Islet of Langerhans (tissue), 1 donor: ENCODE measurements around the gene RNF144A.

Experiments
- FAIRE-seq: peaks from one replicate; lab custom pipeline; 2011; peaks lifted over from hg19 to GRCh38; lab: Jason Lieb, UNC

RNF144A gene

DNA sequence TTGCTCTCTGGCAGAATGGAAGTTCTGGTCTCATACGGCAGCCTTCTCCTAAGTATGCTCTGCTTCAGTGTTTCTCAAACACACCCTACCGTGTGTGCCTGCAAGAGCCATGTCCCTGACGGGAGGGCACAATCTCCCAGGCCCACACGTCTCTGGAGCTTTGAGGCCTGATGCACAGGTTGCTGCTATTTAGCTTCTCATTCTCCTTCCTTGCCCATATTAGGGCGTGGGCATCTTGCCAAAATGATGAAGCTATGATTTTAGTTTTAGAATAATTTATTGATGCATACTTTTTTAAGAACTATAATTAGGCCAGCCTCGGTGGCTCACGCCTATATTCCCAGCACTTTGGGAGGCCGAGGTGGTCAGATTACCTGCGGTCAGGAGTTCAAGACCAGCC lies 107.9 kb downstream of the RNF144A start:
- no peak for FAIRE-seq

DNA sequence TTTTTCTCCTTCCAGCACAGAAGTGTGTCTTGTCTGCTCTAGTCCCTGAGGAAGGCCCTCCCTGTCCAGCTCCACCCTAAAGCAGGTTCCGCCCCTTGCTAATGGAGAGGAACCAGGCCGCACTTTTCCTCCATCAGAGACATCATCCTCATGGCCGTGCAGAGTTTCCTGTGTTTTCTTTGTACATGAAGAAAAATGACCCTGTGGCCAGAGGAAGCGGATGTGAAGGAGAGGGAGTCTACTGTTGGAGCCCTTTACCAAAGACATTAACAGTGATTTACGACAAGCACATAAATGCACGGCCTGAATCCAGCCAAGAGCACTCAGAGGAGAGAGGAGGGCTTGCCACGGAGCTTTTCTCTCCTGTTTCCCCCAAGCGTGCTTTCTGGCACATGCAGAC lies 109.5 kb downstream of the RNF144A start:
- FAIRE-seq, result no peak

DNA sequence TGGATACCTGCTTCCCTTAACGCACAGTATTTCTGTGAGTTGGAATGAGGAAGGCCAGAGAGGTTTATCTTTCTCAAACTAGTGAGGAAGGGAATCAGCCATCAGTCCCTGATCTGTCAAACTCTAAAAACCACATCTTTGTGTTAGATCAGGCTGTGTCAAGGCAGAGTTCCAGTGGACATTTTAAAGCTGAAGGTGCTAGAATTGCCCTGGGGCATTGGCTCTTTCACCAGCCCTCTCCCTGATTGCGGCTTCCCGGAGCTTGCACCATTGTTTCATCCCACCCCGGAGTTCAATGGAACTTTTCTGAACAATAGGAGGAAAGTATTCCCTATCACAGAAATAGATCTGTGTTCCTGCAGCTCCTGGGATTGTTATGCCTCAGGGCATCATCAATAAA lies 110.2 kb downstream of the RNF144A start:
- FAIRE-seq, result no peak

DNA sequence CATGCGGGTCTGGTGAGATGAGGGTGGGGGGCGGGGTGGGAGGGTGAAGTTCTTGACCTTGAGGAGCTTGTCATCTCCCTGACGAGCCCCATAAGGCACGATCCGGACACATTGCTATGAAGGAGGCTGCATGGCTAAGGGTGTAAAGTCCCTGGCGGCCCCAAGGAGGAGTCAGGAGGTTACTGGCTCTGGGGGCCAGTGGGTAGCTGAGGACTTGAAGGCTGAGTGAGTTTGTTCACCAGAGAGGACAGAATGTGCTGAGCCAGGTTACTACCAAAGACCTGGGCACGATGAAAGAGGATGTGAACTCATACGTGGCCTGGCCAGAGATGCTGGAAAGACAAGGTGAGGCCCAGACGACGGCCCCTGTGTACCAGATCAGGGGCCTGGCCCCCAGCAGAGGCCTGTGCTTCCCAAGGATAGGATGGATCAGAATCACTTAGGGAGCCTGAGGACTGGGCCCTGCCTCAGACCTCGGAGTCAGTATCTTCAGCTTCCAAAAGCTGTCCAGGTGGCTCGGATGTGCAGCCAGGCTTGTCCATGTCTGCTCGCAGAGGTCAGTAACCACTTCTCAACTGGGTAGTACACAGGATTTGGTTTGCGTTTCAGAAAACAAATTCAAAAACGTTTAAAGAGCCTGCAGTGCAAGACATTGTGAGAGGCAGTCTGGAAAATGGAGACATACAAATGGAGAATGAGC lies 110.9 kb downstream of the RNF144A start:
- no peak for FAIRE-seq

DNA sequence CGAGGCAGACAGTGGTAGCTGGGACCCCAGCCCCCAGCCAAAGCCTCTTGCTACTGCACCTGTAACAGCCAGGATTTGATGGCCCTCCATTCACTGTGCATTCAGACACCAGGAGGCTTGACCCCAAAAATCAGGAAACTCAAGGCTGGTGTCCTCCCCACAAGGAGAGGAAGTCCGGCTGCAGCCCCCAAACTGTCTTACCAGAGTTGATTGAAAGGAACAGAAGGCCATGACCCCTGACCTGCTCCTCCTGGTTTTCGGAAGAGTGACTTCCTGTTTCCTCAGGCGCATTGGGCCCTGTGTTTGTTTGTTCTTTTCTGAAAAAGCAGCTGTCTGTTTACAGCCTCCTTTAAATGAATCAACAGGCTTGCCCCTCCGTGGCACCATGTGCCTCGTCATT lies 111.6 kb downstream of the RNF144A start:
- no peak for FAIRE-seq

DNA sequence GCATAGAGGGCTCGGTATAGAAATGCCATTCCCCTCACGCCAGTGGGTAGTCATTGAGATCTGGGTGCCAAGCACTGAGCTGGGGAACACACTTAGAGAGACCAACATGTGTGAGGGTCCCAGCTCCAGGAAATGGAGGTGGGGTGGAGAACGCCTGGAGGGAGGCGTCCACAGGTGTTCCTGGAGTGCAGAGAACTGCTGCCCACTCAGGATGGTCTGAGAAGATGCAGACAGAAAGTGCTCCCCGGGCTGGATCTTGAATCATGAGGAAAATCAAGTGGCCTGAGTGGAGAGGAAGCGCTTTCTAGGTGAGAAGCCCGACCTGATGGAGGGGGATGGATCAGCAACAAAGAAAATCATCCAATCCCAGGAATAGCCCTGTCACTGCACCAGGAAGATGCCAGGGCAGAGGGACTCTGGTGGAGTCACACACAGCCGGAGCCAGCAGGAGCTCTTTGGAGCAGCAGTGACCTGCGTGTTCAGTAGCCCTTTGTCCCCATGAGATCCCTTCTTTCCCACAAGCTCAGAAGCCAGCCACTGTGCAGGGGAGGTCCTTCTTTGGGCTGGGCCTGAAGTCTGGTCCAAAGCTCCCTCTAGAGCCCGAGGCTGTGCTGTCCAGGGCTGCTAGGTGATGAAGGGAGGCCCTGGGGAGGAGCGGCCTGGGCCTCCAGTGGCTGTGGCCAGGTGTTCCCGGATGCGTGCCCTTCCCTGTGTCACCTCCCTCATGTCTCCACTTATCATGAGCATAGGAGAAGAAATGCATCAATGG lies 112.3 kb downstream of the RNF144A start:
- no peak for FAIRE-seq

DNA sequence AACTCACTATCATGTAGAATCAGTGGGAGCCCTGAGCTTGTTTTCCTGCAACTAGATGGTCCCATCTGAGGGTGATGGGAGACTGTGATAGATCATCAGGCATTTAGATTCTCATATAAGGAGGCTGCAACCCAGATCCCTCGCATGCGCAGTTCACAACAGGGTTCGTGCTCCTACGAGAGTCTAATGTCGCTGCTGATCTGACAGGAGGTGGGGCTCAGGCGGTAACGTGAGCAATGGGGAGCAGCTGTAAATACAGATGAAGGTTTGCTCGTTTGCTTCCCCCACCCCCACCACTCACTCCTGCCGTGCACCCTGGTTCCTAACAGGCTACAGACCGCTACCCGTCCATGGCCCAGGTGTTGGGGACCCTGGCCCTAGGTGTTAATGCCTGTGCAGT lies 113.6 kb downstream of the RNF144A start:
- FAIRE-seq, result no peak

DNA sequence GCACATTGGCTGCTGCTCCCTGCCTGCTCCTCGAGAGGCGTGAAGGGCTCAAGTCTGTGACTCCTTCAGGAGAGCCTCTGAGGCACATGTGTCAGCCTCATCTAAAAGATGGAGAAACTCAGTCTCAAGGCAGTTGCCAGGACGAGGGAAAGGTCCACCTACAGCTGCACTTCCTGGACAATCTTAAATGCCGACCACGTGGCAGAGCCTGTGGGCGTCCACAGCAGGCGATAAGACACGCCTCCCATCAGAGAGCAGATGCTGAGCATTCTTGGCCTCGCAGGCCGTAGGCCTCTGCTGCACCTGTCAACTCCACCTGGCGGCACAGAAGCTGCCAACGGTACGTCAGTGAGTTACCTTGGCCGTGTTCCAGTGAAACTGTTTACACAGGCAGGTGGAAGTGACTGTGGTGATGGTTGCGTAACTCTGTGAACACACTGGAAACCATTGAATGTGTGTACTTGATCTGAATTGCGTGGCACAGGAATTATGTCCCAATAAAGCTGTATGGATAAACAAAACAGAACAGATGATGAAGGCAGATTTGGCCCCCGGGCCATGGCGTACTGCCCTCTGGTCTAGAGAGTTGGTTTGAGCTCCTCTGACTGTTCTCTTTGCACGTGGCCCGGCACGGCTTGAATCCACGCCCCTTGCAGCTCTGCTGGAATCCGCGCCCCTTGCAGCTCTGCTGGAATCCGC lies 114.5 kb downstream of the RNF144A start:
- peak; percentile 99 for FAIRE-seq

DNA sequence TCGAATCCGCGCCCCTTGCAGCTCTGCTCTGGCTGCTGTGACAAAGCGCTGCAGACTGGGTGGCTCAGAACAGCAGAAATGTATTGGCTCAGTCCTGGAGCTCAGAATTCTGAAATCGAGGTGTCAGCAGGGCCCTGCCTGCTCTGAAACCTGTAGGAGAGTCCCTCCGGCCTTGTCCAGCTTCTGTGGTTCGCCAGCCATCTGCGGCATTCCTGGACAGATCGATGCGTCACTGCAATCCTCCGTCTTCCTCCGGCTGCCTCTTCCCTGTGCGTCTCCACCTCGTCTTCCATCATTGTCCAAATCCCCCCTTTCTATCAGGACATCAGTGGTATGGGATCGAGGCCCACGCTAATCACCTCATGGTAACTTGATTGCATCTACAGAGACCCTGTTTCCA lies 115.2 kb downstream of the RNF144A start:
- no peak for FAIRE-seq

DNA sequence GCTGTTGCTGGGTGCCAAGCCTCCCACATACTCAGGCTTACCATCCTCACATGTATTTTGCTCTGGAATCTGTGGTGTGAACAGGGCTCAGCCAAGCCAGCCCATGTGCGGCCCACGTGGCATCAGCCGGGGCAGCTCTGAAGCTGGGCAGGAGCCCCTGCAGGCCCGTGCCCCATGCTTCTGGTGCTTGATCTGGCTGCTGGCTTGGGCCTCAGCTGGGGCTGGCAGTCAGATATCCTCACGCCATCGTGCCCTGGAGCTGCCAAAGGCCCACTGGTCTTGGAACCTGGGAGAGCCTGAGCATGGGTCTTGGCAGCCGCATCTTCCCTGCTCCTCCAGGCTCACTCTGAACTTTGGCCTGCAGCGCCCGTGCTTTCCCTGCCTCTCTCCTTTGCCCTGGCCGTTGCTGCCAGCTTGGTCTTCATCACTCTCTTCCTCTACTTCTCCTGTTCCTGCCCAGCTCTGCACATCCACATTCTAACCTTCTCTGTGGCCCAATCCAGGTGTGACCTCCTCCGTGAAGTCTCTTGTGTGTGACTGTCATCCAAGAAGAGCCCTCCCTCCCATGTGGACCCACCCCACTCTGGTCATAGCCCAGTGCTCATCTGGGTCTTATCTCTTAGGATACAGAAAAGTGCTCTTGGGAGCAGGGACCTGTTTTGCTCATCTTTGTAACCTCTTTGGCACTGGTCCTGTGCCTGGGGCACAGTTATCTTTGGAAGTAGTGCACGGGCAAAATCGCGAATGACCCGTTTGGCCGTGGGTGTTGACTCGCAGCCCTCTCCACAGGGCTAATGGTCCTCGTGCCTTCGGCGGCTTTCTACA lies 116.1 kb downstream of the RNF144A start:
- no peak for FAIRE-seq

DNA sequence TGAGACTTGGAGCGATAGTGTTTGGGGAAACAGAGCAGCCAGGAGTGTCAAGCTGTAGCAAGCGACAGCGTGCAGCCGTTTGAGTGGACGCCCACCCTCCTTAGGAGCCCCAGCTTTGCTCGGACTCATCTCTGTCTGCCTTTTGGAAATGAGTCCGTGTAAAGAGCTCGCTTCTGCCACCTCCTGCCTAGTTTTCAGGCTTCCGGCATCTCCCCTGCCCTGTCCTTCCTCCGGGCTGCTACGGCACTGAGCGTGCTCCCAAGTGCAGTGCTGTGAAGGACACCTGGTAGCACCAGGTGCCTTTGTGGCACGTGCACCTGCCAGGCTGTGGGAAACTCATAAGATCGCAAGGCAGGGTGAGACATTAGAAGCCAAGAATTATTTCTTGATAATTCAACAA lies 117.1 kb downstream of the RNF144A start:
- no peak for FAIRE-seq

DNA sequence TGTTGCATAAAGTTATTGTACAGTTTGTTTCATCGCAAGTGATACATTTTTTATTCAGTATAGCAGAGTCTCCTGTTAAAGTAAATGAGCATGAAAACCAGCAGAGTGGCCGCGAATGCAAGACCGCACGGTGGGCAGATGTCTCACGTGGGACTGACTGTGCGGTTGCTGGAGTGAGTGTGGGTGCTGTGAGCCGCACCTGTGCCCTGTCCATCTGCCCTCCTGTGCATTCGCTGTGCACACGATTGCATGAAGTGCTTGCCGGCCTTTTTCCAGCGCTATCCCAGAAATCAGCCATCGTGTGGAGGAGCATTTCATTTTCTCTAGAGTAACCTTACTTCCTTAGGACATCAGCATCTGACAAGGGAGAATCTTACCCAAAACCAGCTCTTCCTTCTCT lies 118.7 kb downstream of the RNF144A start:
- no peak for FAIRE-seq

DNA sequence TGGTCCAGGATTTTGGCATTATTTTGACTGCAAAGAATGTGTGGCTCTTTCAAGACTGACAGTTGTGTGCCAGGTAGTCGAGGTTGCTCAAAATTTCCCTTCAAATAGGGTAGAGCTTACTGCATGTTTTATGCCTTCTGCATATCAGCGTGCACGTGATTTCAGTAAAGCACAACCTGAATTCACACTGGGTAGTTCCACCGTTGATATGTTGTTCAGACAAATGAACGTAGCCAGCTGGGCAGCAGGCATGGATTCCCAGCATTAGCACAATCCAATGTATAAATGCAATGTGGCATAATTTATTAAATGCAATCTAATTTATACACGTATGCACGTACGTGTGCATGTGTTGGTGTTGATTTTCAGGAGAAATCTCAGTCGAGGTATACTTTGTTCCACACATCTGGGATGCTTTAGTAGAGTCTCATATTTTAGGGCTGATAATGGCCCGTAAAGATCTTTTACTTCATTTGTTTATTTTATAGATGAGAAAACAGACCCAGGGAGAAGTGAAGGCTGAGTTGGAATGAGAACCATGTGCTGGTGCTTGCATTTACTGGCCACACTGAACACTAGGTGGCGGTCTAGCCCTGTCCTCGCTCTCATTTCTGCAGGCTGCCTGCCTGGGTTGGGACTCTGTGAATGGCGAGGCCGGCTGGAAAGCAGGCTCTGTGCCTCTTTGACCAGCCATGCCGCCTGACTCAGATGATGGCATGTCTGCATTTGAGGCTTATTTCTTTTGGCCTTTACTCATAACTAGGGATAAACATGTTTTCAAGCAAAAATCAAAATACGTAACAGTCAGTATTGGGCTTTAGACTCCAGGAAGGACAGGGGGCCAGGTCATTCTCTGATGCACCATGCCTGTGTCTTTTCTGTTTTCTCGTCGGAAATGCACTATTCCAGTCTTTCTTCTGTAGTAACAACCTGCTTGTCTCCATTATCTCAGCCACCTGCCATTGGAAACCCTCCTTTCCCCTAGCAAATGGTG lies 120.4 kb downstream of the RNF144A start:
- FAIRE-seq, result no peak

DNA sequence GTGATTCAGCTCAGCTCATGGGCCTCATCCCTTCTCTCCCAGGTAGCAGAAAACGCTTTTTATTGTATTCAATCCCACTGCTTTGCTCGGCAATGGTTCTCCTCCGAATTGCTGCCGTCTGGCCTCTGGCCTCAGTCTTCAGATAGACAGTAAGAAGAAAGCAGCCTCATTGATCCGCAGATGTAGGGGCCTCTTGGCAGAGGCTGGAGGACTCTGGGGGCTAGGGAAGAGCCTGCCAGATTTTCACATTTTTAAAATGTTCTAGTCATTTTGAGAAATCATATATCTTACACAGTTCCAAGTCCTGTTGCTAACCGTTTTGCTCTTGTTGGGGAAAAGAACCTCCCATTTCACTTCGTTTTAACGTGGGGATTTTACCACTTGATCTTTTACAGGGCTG lies 123.3 kb downstream of the RNF144A start:
- no peak for FAIRE-seq

DNA sequence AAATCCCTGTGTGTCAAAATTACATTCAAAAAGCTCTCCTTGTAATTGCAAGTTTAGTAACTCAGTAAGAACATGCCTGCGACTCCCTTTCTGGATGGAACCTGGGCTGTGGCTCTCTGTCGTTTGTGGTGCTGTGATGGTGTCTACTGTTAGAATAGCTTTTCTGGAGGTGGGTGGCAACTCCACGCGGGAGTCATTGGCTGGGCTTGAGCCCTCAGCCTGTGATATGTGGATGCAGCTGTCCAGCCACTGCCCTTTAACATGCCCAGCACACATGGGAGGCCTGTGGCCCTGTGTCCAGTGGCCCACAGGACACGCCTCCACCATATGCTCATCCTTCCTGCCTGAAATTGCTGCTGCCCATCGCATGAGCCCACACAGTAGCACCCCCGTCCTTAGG lies 124.2 kb downstream of the RNF144A start:
- no peak for FAIRE-seq

DNA sequence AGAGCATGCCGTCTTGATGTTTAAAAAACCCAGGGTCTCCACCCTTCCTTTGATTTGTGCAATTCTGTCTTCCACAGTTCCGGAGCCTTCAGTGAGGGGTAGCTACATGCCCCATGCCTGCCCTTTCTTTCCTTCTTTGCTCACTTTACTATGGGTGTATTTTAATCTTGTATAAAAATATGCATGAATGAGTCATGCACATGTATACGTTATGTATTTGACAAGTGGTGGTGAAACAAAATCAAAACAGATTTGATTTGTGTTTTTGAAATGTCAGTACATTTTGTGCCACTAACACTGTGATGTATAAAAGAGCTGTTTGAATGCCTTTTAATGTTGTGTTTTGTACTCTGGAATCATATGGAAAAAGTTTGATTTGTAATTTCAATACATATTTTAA lies 126.5 kb downstream of the RNF144A start:
- FAIRE-seq, result no peak

DNA sequence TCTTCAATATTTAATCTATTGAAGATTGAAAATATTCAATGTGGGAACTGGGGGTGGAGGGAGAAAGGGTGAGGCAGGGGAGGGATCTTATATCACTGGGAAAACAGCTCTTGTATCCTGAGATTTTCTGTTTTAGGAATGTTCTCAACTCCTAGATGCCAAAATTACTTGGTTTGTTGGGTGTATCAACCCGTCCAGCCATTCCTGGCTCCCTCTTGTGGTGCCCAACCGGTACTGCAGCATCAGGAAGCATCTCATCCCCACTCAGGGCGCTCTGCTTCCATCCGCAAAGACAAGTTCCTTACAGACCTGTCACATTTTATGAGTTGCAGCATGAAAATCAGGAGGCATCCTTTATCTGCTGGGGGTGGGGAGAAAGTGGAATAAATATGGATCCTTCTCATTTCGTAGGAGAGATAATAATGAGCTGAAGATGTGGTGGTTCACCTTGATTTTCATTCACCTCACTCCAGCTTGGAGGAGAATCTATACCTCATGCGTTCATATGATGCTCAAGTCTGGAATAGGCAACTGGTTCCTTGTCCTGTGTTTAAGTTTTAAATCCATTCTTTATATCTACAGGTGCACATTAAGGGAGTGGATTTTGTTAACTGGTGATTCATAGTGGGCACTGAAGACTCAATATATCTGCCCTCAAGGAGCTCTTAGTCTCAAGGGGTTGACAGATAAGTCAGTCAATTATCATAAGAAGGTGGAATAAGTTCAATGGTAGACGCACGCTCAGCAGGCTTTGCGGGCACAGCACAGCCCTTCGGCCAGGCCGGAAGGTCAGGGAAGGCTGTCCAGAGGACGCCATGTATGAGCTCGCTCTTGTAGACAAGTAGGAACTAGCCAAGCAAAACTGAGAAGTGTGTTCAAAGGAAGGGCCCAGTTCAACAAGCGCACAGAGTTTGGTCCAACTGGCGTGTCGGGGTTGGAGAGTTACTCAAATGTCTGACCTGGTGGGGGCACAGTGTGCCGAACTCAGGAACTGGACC lies 127.3 kb downstream of the RNF144A start:
- FAIRE-seq, result no peak

DNA sequence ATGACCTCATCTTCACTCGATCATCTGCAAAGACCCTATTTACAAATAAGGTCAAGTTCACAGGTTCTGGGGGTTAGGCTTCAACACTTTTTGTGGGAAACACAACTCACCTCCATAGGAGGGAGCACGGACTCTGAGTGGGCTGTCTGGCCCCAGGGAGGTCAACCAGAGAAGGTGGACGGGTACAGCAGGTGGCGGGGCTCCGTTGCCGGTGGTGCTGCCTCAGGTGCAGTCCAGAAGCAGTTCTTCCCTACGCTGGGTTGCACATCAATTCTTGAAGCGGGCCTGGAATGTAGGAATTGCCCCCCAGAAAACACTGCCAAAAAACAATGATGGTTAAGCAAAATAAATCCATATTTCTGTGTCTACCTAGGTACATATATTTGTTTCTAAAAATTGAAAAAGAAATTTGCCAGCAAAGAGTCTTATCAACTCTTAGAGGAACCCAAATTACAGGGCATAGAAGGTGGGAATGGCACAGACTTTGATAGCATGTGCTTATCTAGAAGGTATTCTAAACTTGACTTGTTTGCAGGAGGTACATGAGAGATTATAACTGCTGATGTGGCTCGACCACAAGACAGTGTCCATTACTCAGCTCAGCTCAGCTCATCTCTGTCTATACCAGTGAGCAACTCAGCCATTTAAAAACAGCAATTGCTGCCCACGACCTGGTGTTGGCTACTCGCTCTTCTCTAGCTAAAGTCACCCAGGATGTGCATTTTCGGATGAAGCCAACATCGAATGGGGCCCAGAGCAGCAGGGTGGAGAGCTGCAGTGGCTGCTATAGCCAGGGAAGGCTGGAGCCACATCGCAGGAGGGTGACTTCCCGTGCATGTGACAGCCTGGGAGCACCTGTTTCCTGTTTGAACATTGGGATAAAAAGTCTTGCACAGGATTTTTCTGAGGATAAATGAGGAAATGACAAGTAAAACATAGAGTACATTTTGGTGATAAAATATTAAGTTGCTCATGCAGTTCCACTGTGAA lies 128.7 kb downstream of the RNF144A start:
- FAIRE-seq, result no peak

DNA sequence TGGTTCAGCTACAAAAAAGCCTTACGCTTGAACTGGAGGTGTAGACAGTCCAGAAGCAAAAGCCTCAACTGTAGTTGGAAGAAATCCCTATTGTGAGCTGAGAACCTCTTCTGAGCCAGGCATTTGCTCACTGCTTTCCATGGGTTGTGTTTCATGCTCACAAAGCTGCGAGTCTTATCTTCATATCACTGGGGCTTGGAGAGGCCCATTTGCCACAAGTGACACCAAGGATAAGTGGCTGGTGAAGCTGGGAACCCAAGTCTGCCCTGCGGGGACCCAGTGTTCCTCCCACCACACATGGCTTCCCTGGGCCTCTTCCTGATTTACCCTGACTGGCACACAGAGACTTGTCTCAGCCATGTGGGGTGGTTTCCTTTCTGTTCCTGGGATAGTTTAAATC lies 130.4 kb downstream of the RNF144A start:
- no peak for FAIRE-seq
